ENCODE data around the gene HIRIP3. TPM values are rescaled to one million over a fixed set of nuclear protein-coding genes. Genes with fewer than 3 reads are reported as not detected.

The HIRIP3 gene
- total and polyA plus RNA-seq, 2 of the 13 experiments (the other 11 are each of a cell fraction or from before 2014, with no cell fraction given) = 12.6 to 17.2 TPM

DNA sequence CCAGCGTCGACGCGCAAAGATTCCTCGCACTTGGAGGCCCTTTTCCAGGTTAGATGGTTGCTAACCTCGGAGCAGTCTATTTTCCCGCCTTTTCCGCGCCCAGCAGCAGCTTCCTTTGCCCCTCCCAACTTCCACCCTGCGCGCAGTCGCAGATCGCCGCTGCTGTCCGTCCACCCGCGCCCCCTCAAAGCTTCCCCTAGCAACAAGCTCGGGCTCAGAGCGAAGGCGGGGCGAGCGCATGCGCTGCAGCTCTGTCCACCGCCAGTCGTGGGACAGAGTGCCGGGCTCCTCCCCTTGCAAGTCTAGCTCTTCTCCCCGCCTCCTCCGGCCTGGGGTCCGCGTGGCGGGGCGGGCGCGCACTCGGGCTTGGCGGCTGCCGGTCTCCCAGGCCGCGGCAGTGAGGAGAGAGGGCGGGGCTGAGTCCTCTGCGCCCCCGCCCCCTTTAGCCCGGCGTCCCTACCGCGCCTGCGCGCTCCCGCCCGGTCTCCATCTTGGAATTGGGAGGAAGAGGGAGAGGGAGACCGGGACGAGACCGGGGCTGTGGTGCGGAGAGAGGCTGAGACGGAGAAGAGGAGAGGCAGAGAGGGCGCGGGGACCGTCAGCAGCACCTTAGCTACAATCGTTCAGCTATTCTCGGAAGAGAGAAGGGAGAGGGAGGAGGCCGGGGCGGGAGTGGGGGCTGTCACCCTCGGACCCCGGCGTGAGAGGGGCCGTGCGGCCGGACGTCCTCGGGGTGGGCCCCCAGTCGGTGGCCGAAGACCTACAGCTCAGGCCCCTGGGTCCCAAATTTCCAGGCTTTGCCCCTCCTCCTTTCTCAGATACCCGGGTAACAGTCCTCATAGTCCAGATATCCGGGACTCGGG, 21.8 kb downstream of the HIRIP3 start, which contains the start of gene TAOK2 (continued):
- TF ChIP-seq, protein P1, sequence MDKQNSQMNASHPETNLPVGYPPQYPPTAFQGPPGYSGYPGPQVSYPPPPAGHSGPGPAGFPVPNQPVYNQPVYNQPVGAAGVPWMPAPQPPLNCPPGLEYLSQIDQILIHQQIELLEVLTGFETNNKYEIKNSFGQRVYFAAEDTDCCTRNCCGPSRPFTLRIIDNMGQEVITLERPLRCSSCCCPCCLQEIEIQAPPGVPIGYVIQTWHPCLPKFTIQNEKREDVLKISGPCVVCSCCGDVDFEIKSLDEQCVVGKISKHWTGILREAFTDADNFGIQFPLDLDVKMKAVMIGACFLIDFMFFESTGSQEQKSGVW (CRISPR knock-in tag; IDR thresholded peaks at IDR 0.05; ENCODE audit: borderline replicate concordance) = no peak
- TF ChIP-seq ZSCAN31 (CRISPR knock-in tag; IDR thresholded peaks at IDR 0.05; ENCODE audit: low read depth) (peak; percentile 90; the same call in 1 of the 2 replicates), RBM39 (IDR thresholded peaks at IDR 0.05; ENCODE audit: low read depth, low read length, poor library complexity, severe bottlenecking) (peak; percentile 93), MED13 (CRISPR knock-in tag; IDR thresholded peaks at IDR 0.05) (no peak), RBAK (CRISPR knock-in tag; IDR thresholded peaks at IDR 0.05) (no peak), ATF7-NPFF (CRISPR knock-in tag; IDR thresholded peaks at IDR 0.05; ENCODE audit: low read depth) (peak; percentile 93), PCBP2 (optimal IDR thresholded peaks at IDR 0.05; ENCODE audit: low read depth, low read length, poor library complexity, severe bottlenecking) (no peak), RFXAP (CRISPR knock-in tag; IDR thresholded peaks at IDR 0.05; ENCODE audit: borderline replicate concordance) (peak; percentile 100), MED8 (CRISPR knock-in tag; IDR thresholded peaks at IDR 0.05; ENCODE audit: insufficient replicate concordance) (peak; percentile 59), ARNT (IDR thresholded peaks at IDR 0.05) (no peak), ZNF816 (CRISPR knock-in tag; IDR thresholded peaks at IDR 0.05; ENCODE audit: borderline replicate concordance) (no peak; the same call in 1 of the 2 replicates), CENPX (CRISPR knock-in tag; IDR thresholded peaks at IDR 0.05) (no peak), KDM2A (CRISPR knock-in tag; IDR thresholded peaks at IDR 0.05; ENCODE audit: borderline replicate concordance, low read depth) (peak; percentile 100), ZNF256 (CRISPR knock-in tag; conservative IDR thresholded peaks at IDR 0.05) (peak; percentile 89), ZMYM2 (CRISPR knock-in tag; IDR thresholded peaks at IDR 0.05) (peak; percentile 51; the same call in 1 of the 2 replicates), TGIF2 (CRISPR knock-in tag; IDR thresholded peaks at IDR 0.05) (peak; percentile 79), CHCHD3 (CRISPR knock-in tag; IDR thresholded peaks at IDR 0.05) (0 out of 2 replicates have a peak, but pooled peaks have one; percentile 50), SP2 (CRISPR knock-in tag; IDR thresholded peaks at IDR 0.05) (peak; percentile 34), REL (CRISPR knock-in tag; conservative IDR thresholded peaks at IDR 0.05) (no peak; the same call in 1 of the 2 replicates), ZNF121 (CRISPR knock-in tag; IDR thresholded peaks at IDR 0.05) (0 out of 2 replicates have a peak, but pooled peaks have one; percentile 8)
- TF ChIP-seq, protein P2, sequence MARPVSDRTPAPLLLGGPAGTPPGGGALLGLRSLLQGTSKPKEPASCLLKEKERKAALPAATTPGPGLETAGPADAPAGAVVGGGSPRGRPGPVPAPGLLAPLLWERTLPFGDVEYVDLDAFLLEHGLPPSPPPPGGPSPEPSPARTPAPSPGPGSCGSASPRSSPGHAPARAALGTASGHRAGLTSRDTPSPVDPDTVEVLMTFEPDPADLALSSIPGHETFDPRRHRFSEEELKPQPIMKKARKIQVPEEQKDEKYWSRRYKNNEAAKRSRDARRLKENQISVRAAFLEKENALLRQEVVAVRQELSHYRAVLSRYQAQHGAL (CRISPR knock-in tag; IDR thresholded peaks at IDR 0.05; ENCODE audit: not compliant biosample characterization) = no peak
- TF ChIP-seq, protein P3, sequence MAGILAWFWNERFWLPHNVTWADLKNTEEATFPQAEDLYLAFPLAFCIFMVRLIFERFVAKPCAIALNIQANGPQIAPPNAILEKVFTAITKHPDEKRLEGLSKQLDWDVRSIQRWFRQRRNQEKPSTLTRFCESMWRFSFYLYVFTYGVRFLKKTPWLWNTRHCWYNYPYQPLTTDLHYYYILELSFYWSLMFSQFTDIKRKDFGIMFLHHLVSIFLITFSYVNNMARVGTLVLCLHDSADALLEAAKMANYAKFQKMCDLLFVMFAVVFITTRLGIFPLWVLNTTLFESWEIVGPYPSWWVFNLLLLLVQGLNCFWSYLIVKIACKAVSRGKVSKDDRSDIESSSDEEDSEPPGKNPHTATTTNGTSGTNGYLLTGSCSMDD (CRISPR knock-in tag; IDR thresholded peaks at IDR 0.05) = no peak
- TF ChIP-seq, protein P4, sequence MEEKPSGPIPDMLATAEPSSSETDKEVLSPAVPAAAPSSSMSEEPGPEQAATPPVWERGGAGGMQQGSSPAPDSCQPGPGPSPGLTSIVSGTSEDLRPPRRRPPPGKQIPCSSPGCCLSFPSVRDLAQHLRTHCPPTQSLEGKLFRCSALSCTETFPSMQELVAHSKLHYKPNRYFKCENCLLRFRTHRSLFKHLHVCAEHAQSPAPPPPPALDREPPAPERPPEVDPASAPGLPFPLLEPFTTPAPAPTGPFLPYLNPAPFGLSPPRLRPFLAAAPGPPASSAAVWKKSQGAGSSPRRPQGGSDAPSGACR (CRISPR knock-in tag; IDR thresholded peaks at IDR 0.05) = peak; percentile 65
- TF ChIP-seq, protein P5, sequence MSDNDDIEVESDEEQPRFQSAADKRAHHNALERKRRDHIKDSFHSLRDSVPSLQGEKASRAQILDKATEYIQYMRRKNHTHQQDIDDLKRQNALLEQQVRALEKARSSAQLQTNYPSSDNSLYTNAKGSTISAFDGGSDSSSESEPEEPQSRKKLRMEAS (IDR thresholded peaks at IDR 0.05) = peak; percentile 98

All from HepG2 (cell line).